ENCODE results near the gene SAP25.

Gene SAP25

GRCh38 chr7:100573691-100574361, at the start of gene SAP25:
SAP25 (minus strand) TSS chr7:100573900; CDS start chr7:100573742, 158 bp downstream.
- no peak for FAIRE-seq

- FAIRE-seq = no peak
Observed at GRCh38 chr7:100621554-100621953, 47.9 kb upstream of the SAP25 start.

GRCh38 chr7:100620804-100621203, 47.1 kb upstream of the SAP25 start:
- no peak for FAIRE-seq

GRCh38 chr7:100620239-100620638, 46.5 kb upstream of the SAP25 start:
- FAIRE-seq = no peak

GRCh38 chr7:100614308-100614861, 40.7 kb upstream of the SAP25 start:
- no peak for FAIRE-seq

GRCh38 chr7:100613412-100614175, 39.9 kb upstream of the SAP25 start:
- FAIRE-seq = no peak

- no peak for FAIRE-seq
Observed at GRCh38 chr7:100612730-100613390, 39.2 kb upstream of the SAP25 start.

- FAIRE-seq = peak; percentile 99
Observed at GRCh38 chr7:100611983-100612729, 38.5 kb upstream of the SAP25 start, which contains the start of gene MOSPD3. MOSPD3 (plus strand) TSS chr7:100612540; CDS start chr7:100612792, 252 bp downstream.

- no peak for FAIRE-seq
Observed at GRCh38 chr7:100609958-100610357, 36.3 kb upstream of the SAP25 start.

GRCh38 chr7:100607111-100607510, 33.4 kb upstream of the SAP25 start:
- FAIRE-seq = no peak

GRCh38 chr7:100606313-100606712, 32.6 kb upstream of the SAP25 start:
- no peak for FAIRE-seq

- no peak for FAIRE-seq
Observed at GRCh38 chr7:100604976-100605911, 31.5 kb upstream of the SAP25 start.

- no peak for FAIRE-seq
Observed at GRCh38 chr7:100604028-100604975, 30.6 kb upstream of the SAP25 start.

GRCh38 chr7:100603726-100604027, 30.0 kb upstream of the SAP25 start:
- no peak for FAIRE-seq

GRCh38 chr7:100602889-100603725, 29.4 kb upstream of the SAP25 start:
- no peak for FAIRE-seq

GRCh38 chr7:100600730-100601038, 27.0 kb upstream of the SAP25 start:
- no peak for FAIRE-seq

GRCh38 chr7:100599911-100600729, 26.4 kb upstream of the SAP25 start:
- FAIRE-seq = no peak

GRCh38 chr7:100598425-100598824, 24.7 kb upstream of the SAP25 start:
- FAIRE-seq = no peak

GRCh38 chr7:100595188-100595587, 21.5 kb upstream of the SAP25 start:
- no peak for FAIRE-seq

Measured in islet of Langerhans (tissue), 1 donor.